Measurements from ENCODE around the gene BEND2.

Gene BEND2

DNA sequence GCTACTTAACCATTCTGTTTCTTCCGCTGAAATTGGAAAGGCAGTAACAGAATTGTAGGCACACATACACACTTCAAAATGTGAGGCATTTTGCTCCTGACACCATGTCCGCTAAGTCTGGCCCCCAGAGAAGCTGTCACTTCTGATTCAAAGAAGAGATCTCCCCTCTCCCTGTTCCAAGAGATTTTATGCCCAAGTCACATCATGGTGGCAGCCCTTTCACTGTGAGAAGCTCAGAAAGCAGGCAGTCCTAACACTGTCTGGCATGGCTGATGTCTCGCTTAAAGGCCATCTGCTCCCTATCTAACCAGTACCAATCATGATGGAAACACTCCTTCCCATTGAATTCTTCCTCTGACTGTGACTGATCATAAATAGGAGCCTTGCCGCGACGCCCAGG, 83.9 kb downstream of the BEND2 start:
- no peak for DNase-seq
- no peak for ATAC-seq

DNA sequence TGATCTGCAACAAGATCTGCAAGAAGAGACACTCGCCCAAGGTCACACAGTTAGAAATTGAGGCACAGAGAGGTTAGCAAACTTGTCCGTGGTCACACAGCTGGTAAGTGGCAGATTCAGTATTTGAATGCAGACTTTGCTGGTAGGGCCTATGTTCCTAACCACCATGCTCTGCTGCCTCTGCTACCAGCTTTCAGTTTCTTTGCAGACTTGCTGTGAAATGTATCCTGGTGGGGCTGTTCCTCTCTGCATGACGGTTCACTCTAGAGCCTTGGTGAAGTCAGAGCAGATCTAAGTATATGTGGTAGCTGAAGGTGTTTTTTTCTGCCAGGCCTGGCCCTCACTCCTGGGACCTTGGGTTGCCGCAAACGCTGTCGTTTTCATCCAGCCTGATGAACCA, 87.1 kb downstream of the BEND2 start:
- no peak for ATAC-seq
- no peak for DNase-seq

DNA sequence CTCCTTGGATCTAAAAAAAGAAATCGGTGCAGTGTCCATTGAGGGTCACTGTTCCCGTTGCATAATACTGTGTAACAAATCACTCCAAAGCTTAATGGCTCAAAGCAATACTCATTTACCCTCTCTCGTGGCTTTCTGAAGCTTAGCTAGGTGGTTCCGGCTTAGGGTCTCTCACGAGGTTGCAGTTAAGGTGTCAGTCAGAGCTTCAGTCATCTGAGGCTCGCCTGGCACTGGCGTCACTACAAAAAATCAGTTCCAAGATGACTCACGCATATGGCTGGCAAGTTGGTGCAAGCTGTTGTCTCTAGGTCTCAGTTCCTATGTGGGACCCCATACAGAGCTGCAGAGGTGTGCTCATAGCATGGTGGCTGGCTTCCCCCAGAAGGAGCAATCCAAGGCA, 91.0 kb downstream of the BEND2 start:
- ATAC-seq (no peak), DNase-seq (no peak)

DNA sequence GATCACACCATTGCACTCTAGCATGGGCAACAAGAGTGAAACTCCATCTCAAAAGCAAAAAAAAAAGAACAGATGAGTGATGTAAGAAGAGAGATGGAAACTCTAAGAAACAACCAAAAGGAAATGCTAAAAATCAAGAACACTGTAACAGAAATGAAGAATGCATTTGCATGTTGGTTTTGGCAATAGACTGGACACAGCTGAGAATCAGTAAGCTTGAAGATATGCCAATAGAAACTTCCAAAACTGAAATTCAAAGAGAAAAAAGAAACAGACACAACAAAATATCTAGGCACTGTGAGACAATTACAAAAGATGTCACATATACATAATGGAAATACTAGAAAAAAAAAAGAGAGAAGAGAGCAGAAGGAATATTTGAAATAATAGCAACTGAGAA, 93.7 kb downstream of the BEND2 start:
- ATAC-seq, result no peak
- DNase-seq, result no peak

DNA sequence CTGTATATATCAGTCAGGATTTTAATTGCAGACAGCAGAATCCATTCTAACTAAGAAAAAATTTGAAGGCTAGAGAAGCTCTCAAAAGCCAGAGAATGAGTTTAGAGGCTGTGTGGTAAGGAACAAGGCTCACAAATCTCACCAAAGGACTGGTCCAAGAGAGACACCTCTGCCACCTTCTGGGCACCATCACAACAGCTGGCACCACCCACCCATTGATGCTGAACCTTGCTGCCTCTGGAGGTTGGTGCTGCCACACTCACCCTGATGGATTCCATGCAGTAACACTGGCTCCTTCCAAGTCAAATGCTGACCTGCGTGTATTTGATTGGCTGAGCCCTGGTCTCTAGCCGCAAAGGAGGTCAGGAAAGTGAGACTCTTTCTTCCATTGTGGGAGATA, 100.8 kb downstream of the BEND2 start:
- DNase-seq, result no peak
- no peak for ATAC-seq

Measured in stimulated activated naive CD8-positive, alpha-beta T cell treated with anti-CD3 and anti-CD28 coated beads, Interleukin-15, Interleukin-2, amounts not matched to agents 100 U/mL and 50 U/mL, for 24 hours (primary cell).